G401 (cell line): ENCODE results near the gene RHBDD1. TPM values are rescaled to one million over a fixed set of nuclear protein-coding genes. Genes with fewer than 3 reads are reported as not detected.

Experiments
- DNase-seq: peaks from one replicate; pipeline ENCODE4 v3.0.0-alpha.2; 2015; ENCODE audit warnings: low spot score
- in situ Hi-C: cut with HindIII; loops from 2 replicates; pipeline ENCODE4 v1.10.0; 2016; ENCODE audit warnings: low sequenced_read_pairs, mixed read lengths
- total RNA-seq: library from RNA; depleted of rRNA; stranded (reverse); fragments of >200 nt; shearing (Covaris generic); gene quantifications from 2 replicates; pipeline ENCODE4 v1.2.3, GENCODE V29; 2014

Gene RHBDD1
- total RNA-seq, 1 experiment from 2014 or later, result 4.0 TPM

- in situ Hi-C loops, result no loop called here
- DNase-seq, result no peak
Measured at GRCh38 chr2:226962176-226962773, 126.4 kb downstream of the RHBDD1 start.

GRCh38 chr2:226963528-226963927, 127.7 kb downstream of the RHBDD1 start:
- DNase-seq, result no peak
- in situ Hi-C loops, result no loop called here

- in situ Hi-C loops, result no loop called here
- no peak for DNase-seq
Measured at GRCh38 chr2:226965376-226965775, 129.5 kb downstream of the RHBDD1 start.

GRCh38 chr2:226969417-226970080, 133.7 kb downstream of the RHBDD1 start:
- in situ Hi-C loops, result no loop called here

GRCh38 chr2:226970362-226970761, 134.5 kb downstream of the RHBDD1 start:
- DNase-seq, result no peak
- in situ Hi-C loops, result no loop called here

More at GRCh38 chr2:226969417-226970080, 133.7 kb downstream of the RHBDD1 start:
- no peak for DNase-seq

GRCh38 chr2:226971084-226971483, 135.2 kb downstream of the RHBDD1 start:
- in situ Hi-C loops, result no loop called here
- DNase-seq, result no peak

GRCh38 chr2:226971770-226972169, 135.9 kb downstream of the RHBDD1 start:
- in situ Hi-C loops, result no loop called here
- no peak for DNase-seq

- in situ Hi-C loops, result no loop called here
- no peak for DNase-seq
Measured at GRCh38 chr2:226973816-226974215, 138.0 kb downstream of the RHBDD1 start.

- in situ Hi-C loops, result no loop called here
- peak; percentile 62 for DNase-seq
Measured at GRCh38 chr2:226977775-226978190, 141.9 kb downstream of the RHBDD1 start.

- DNase-seq, result no peak
- in situ Hi-C loops, result no loop called here
Measured at GRCh38 chr2:226978300-226978699, 142.4 kb downstream of the RHBDD1 start.

- in situ Hi-C loops, result no loop called here
- no peak for DNase-seq
Measured at GRCh38 chr2:226979004-226979403, 143.2 kb downstream of the RHBDD1 start.

- in situ Hi-C loops, result no loop called here
- no peak for DNase-seq
Measured at GRCh38 chr2:226981791-226982326, 146.0 kb downstream of the RHBDD1 start.

GRCh38 chr2:226983895-226984749, 148.3 kb downstream of the RHBDD1 start:
- DNase-seq, result no peak
- in situ Hi-C loops, result no loop called here

GRCh38 chr2:226984750-226985582, 149.1 kb downstream of the RHBDD1 start:
- in situ Hi-C loops, result no loop called here
- DNase-seq, result peak; percentile 96

GRCh38 chr2:226985583-226985946, 149.7 kb downstream of the RHBDD1 start:
- in situ Hi-C loops, result no loop called here

GRCh38 chr2:226991663-226992062, 155.8 kb downstream of the RHBDD1 start:
- in situ Hi-C loops, result no loop called here
- DNase-seq, result no peak

More at GRCh38 chr2:226985583-226985946, 149.7 kb downstream of the RHBDD1 start:
- no peak for DNase-seq

GRCh38 chr2:226993171-226993570, 157.3 kb downstream of the RHBDD1 start:
- in situ Hi-C loops, result no loop called here
- DNase-seq, result no peak

- DNase-seq, result no peak
- in situ Hi-C loops, result no loop called here
Measured at GRCh38 chr2:226994775-226995174, 158.9 kb downstream of the RHBDD1 start.

GRCh38 chr2:226995625-226996041, 159.8 kb downstream of the RHBDD1 start:
- DNase-seq, result no peak
- in situ Hi-C loops, result no loop called here
